EH (cell line): ENCODE results near the gene ELF4.

ENCODE experiments used
- DNase-seq: peaks from one replicate; pipeline ENCODE4 v3.0.0-alpha.2; 2015; ENCODE audit warnings: low read depth

ELF4 gene

DNA sequence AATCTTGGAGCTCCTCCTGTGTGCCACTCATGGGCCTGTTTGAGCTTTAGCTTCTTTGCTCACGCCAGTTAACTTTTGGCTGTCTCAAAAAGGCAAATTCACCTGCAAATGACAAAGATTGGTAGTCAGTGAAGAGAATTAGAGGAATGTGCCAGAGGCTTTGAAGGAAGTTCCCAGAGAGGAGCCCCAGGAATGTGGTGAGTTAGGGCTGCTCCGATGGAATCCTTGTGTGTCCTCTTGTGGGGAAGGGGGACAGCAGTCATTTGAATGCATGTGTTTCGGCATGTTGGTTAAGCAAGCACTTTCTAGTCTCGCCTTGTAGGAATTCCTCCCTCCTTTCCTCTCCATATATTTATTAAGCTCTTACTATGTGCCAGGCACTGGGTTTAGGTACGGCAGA lies 62.9 kb downstream of the ELF4 start:
- DNase-seq: no peak

DNA sequence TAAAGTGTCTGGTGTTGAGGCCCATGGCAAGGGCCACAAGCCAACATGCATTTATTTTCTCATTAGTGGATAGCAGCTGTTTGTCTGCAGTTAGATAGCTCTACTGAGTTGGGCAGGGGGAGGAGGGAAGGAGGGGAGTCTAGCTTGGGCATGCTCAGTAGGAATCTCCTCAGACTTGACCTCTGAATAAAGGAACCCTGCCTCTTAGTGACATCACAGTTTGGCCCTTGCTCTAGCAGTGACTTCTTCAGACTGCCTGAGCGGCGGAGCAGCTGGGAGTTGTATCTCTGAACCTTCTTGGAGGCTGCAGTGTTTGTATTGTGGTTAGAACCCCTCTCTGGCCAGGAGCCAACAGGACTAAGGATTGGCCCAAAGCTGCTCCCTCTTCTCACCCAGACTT lies 70.5 kb downstream of the ELF4 start:
- no peak for DNase-seq

DNA sequence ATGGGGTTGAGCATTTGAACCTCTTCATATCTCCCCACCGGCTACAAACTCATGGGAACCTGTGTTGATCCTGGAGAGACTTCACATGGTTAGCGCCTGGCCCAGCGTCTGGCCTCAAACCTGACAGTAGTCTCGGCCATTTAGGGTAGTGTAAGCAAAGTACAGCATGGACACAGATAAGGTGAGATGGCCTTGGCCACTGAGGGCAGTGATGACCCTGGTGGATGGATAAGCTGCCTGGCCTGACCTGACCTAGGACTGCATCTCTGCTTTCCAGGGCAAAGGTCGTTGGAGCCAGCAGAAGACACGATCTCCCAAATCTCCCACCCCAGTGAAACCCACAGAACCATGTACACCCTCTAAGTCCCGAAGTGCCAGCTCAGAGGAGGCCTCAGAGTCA lies 76.1 kb downstream of the ELF4 start:
- DNase-seq: no peak

- no peak for DNase-seq
Measured at GRCh38 chrX:130032552-130032951, 77.7 kb downstream of the ELF4 start.

DNA sequence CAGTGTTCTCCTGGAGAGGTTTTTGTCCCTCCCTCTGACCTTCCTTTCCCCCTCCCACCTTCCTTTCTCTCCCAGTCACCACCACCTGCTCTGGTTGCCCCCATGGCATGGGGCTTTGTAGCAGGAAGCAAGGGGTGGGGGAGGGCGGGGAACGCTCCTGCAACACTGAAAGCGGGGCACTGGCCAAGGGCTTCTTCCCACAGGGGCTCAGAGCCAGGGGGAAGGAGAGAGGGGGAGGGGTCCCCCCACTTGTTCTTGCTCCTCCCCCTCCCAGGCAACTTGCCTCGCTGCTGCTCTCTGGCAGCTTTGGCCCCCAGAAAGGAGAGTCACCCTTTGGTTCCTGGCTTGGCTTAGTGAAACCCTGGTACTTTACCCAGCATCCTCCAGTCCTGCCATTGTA lies 79.5 kb downstream of the ELF4 start:
- DNase-seq: no peak

- DNase-seq: peak; percentile 30
Measured at GRCh38 chrX:130028196-130028595, 82.1 kb downstream of the ELF4 start.

- DNase-seq: no peak
Measured at GRCh38 chrX:130027569-130027968, 82.7 kb downstream of the ELF4 start.

GRCh38 chrX:130025256-130025655 lies 85.0 kb downstream of the ELF4 start:
- no peak for DNase-seq

DNA sequence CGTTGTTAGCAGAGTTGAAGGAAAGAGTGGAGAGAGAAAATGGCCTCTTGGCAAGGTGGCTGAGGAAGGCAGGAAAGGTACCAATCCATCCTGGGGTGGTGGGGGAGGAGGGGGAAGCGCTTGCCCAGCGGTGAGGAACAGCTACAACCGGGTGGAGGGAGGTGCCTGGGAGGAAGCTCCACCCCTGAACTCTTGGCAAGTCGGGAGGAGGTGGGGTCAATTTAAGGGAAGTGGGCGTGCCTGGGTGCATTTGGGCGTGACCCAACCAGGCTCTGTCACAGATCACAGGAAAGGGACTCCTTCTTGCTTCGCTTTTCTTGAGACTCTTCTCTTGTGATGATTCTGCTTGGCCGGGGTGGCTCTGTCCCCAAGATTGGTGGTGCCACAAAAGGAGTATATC lies 86.2 kb downstream of the ELF4 start:
- peak; percentile 75 for DNase-seq

DNA sequence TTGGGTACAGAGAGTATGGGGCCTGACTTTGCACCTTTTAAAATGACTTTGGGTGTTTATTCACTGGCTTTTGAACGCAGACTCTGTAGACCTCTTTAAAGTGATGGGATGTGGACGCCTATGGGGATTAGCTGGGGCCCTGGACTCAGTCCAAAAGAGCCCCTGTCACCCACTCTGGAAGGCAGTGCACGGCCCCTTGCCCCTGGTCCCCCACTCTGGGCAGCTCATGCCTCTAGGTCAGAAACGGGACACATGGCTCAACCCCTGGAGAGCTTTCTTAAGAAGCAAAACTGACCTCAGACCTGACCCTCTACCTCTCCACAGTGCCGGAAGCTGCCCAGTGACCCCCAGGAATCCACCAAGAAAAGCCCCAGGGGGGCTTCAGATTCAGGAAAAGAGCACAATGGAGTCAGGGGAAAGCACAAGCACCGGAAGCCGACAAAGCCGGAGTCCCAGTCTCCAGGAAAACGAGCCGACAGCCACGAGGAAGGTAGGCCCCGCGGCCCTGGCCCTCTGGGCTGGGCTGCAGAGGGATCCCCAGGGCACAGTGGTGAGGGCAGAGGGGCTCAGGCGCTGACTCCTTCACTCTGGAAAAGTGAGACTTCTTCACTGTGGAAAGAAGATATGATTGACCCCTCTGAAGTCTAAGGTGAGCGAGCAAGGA lies 89.5 kb downstream of the ELF4 start:
- DNase-seq: no peak

GRCh38 chrX:130018143-130018542 lies 92.2 kb downstream of the ELF4 start:
- no peak for DNase-seq

- DNase-seq: no peak
Measured at GRCh38 chrX:130015181-130015580, 95.1 kb downstream of the ELF4 start.
